HepG2 (cell line): ENCODE data around the gene OAT. TPM values are rescaled to one million over a fixed set of nuclear protein-coding genes. Genes with fewer than 3 reads are reported as not detected.

Experiments
- ATAC-seq: fragments of 200-7000 bp; cut with Tn5 transposase; 3 replicates; pipeline ENCODE4 v1.9.1; 2020; ENCODE audit warnings: mild to moderate bottlenecking, moderate library complexity
- BruUV-seq: library from RNA; stranded (reverse); fragments of 400-500 nt; replicated peaks from 2 replicates; lab custom pipeline; 2021; lab: Mats Ljungman, UMichigan
- CTCF ChIA-PET: fragments of 300-600 bp; formaldehyde crosslinking; extraction: SDS; loops from one replicate; lab custom pipeline; 2021; ENCODE audit warnings: low total read pairs, inconsistent platforms, low intra/inter-chr PET ratio; lab: Yijun Ruan, JAX
- POLR2A ChIA-PET: fragments of 350-600 bp; sonication (Branson Sonifier 250); formaldehyde crosslinking; loops from one replicate; lab custom pipeline; 2020; ENCODE audit warnings: antibody characterized with exemption, inconsistent platforms; lab: Yijun Ruan, JAX
- DNase-seq: peaks from one replicate; pipeline ENCODE4 v3.0.0-alpha.2; 2015; ENCODE audit warnings: low spot score
- FAIRE-seq: peaks from 3 replicates; lab custom pipeline; 2011; peaks lifted over from hg19 to GRCh38; lab: Jason Lieb, UNC
- H2AFZ ChIP-seq: one replicate; pipeline ENCODE4 v1.6.1; 2011; ENCODE audit warnings: low read length, inconsistent platforms
- H3K27ac ChIP-seq: fragments of 300-600 bp; 3 replicates; pipeline ENCODE4 v1.8.0; 2011; ENCODE audit warnings: mixed run types, mild to moderate bottlenecking, mixed read lengths, low read length, inconsistent platforms; ENCODE audit not compliant: insufficient read depth; ENCODE audit errors: extremely low read length
- H3K27me3 ChIP-seq, 2 experiments: fragments of 200-600 bp in 1 of 2; 2 replicates in 1 of 2; 3 replicates in 1 of 2; pipeline versions ENCODE4 v1.6.0 to v1.8.0; 2011; ENCODE audit warnings: low read length in 2 of 2, mild to moderate bottlenecking in 2 of 2, moderate library complexity in 2 of 2, inconsistent platforms in 1 of 2; ENCODE audit not compliant: insufficient read depth in 2 of 2, control insufficient read depth in 1 of 2
- H3K36me3 ChIP-seq, 2 experiments: fragments of 200-600 bp in 1 of 2; replicated peaks in 1 of 2; 2 replicates in 1 of 2; 3 replicates in 1 of 2; pipeline versions ENCODE4 v1.5.1 to v1.8.0; 2011; ENCODE audit warnings: low read length in 2 of 2, inconsistent platforms in 1 of 2; ENCODE audit not compliant: insufficient read depth in 2 of 2, control insufficient read depth in 1 of 2
- H3K4me1 ChIP-seq: 2 replicates; pipeline ENCODE4 v1.5.1; 2012; ENCODE audit warnings: low read length, inconsistent platforms; ENCODE audit not compliant: insufficient read depth
- H3K4me2 ChIP-seq: 2 replicates; pipeline ENCODE4 v1.6.0; 2011; ENCODE audit warnings: low read depth, low read length, inconsistent platforms
- H3K4me3 ChIP-seq, 3 experiments: fragments of 200-600 bp in 1 of 3; sonication (generic), shearing (Covaris generic) in 1 of 3; replicated peaks in 1 of 3; 2 replicates each; pipeline ENCODE4 v1.5.1; 2011 to 2016; ENCODE audit warnings: low read length in 3 of 3, inconsistent platforms in 2 of 3, low read depth in 2 of 3, mild to moderate bottlenecking in 2 of 3, control low read depth in 1 of 3, mixed read lengths in 1 of 3; ENCODE audit not compliant: insufficient read depth in 1 of 3
- H3K79me2 ChIP-seq: one replicate; pipeline ENCODE4 v1.6.1; 2011; ENCODE audit warnings: low read length, inconsistent platforms; ENCODE audit not compliant: insufficient read depth
- H3K9ac ChIP-seq: 2 replicates; pipeline ENCODE4 v1.6.0; 2011; ENCODE audit warnings: mild to moderate bottlenecking, low read depth, low read length, inconsistent platforms; ENCODE audit not compliant: insufficient read depth
- H3K9me3 ChIP-seq: 2 replicates; pipeline ENCODE4 v1.5.1; 2012; ENCODE audit warnings: mild to moderate bottlenecking, low read length
- H4K20me1 ChIP-seq: 2 replicates; pipeline ENCODE4 v1.6.0; 2011; ENCODE audit warnings: inconsistent platforms, mild to moderate bottlenecking, low read length, moderate library complexity; ENCODE audit not compliant: insufficient read depth
- AGO1 ChIP-seq: fragments of 200-400 bp; formaldehyde crosslinking; IDR thresholded peaks from 2 replicates; pipeline ENCODE4 v1.6.1; 2017; ENCODE audit warnings: mild to moderate bottlenecking, low read depth, low read length, moderate library complexity; ENCODE audit not compliant: poor library complexity, severe bottlenecking
- ATAD3A ChIP-seq: sonication (generic); formaldehyde crosslinking; IDR thresholded peaks from 2 replicates; pipeline ENCODE4 v1.4.0; 2020; ENCODE audit warnings: missing genetic modification reagents
- FIP1L1 ChIP-seq: fragments of 200-400 bp; formaldehyde crosslinking; IDR thresholded peaks from 2 replicates; pipeline ENCODE4 v1.6.1; 2018; ENCODE audit warnings: low read depth, mild to moderate bottlenecking, low read length, moderate library complexity, borderline replicate concordance; ENCODE audit not compliant: insufficient read depth
- GABPA ChIP-seq, 2 experiments: IDR thresholded peaks; 2 replicates each; pipeline ENCODE4 v1.6.1; 2011 to 2016; ENCODE audit warnings: low read depth in 2 of 2, low read length in 1 of 2, missing biosample characterization in 1 of 2, missing genetic modification characterization in 1 of 2
- HNRNPLL ChIP-seq: fragments of 200-400 bp; formaldehyde crosslinking; IDR thresholded peaks from 2 replicates; pipeline ENCODE4 v1.6.1; 2017; ENCODE audit warnings: mild to moderate bottlenecking, low read depth, low read length; ENCODE audit not compliant: poor library complexity, severe bottlenecking
- KDM3A ChIP-seq: IDR thresholded peaks from 2 replicates; pipeline ENCODE4 v1.6.1; 2018; ENCODE audit warnings: low read depth, missing compliant biosample characterization
- MBD4 ChIP-seq: IDR thresholded peaks from 2 replicates; pipeline ENCODE4 v1.6.1; 2012; ENCODE audit warnings: low read length, inconsistent platforms, borderline replicate concordance
- MED13 ChIP-seq: sonication (generic); formaldehyde crosslinking; IDR thresholded peaks from 2 replicates; pipeline ENCODE4 v1.5.0; 2020; ENCODE audit warnings: missing genetic modification reagents
- RFX3 ChIP-seq: IDR thresholded peaks from 2 replicates; pipeline ENCODE4 v1.6.1; 2016; ENCODE audit warnings: missing biosample characterization, missing genetic modification reagents
- STAG1 ChIP-seq: sonication (generic); formaldehyde crosslinking; IDR thresholded peaks from 2 replicates; pipeline ENCODE4 v1.4.0; 2020; ENCODE audit warnings: missing genetic modification reagents
- TCF7 ChIP-seq: sonication (generic); IDR thresholded peaks from 2 replicates; pipeline ENCODE4 v1.6.1; 2016; ENCODE audit warnings: antibody characterized with exemption, low read depth
- USF2 ChIP-seq, 2 experiments: sonication (generic) in 1 of 2; formaldehyde crosslinking in 1 of 2; IDR thresholded peaks; 2 replicates each; pipeline versions ENCODE4 v1.5.1 to v1.6.1; 2011 to 2020; ENCODE audit warnings: borderline replicate concordance in 1 of 2, low read depth in 1 of 2, low read length in 1 of 2, mild to moderate bottlenecking in 1 of 2, missing genetic modification reagents in 1 of 2, moderate library complexity in 1 of 2
- ZBTB7A ChIP-seq: sonication (generic); formaldehyde crosslinking; IDR thresholded peaks from 2 replicates; pipeline ENCODE4 v1.8.0; 2022; ENCODE audit warnings: mild to moderate bottlenecking, missing genetic modification reagents
- ZNF234 ChIP-seq: sonication (generic); formaldehyde crosslinking; conservative IDR thresholded peaks from 2 replicates; pipeline ENCODE4 v1.5.1; 2020; ENCODE audit warnings: mild to moderate bottlenecking, missing genetic modification reagents
- ZNF317 ChIP-seq: sonication (generic); formaldehyde crosslinking; IDR thresholded peaks from 2 replicates; pipeline ENCODE4 v1.5.0; 2020; ENCODE audit warnings: mild to moderate bottlenecking, missing genetic modification reagents
- ZNF496 ChIP-seq: sonication (generic); formaldehyde crosslinking; IDR thresholded peaks from 2 replicates; pipeline ENCODE4 v1.8.1; 2023; ENCODE audit warnings: mild to moderate bottlenecking, moderate library complexity, missing genetic modification reagents; ENCODE audit not compliant: insufficient replicate concordance
- ZNF672 ChIP-seq: sonication (generic); formaldehyde crosslinking; IDR thresholded peaks from 2 replicates; pipeline ENCODE4 v1.8.1; 2022; ENCODE audit warnings: missing genetic modification reagents
- WGBS: methylation state at CpG from one replicate; pipeline ENCODE4 v1.1.6; 2017; ENCODE audit warnings: low lambda C conversion rate; 5-methylcytosine and 5-hydroxymethylcytosine counted together
- in situ Hi-C: cut with HindIII; loops from 2 replicates; pipeline ENCODE4 v1.10.0; 2017; ENCODE audit warnings: low pct_unique_long_range_greater_than_20kb; ENCODE audit not compliant: extremely low pct_ligation_motif_present
- intact Hi-C: fragments of 100-400 bp; cut with micrococcal nuclease; formaldehyde crosslinking; loops from one replicate; pipeline ENCODE4 v1.10.0; 2022; ENCODE audit not compliant: unreplicated experiment
- polyA plus RNA-seq, 8 experiments: library from polyadenylated mRNA; depleted of rRNA in 3 of 8; stranded (reverse) in 7 of 8; unstranded in 1 of 8; fragments of >200 nt; fragmentation: Illumina TruSeq in 4 of 8; extraction: Trizol in 4 of 8; gene quantifications; 2 replicates each; pipeline versions ENCODE4 v1.2.1 to v1.2.3, GENCODE V29; 2011 to 2016; ENCODE audit warnings: low read depth in 4 of 8, missing spikeins in 1 of 8, mixed read lengths in 1 of 8; ENCODE audit not compliant: insufficient read depth in 1 of 8
- total RNA-seq, 5 experiments: library from RNA; depleted of rRNA; stranded (reverse); fragments of >200 nt; fragmentation: Illumina TruSeq; extraction: Trizol; gene quantifications; 2 replicates each; pipeline ENCODE4 v1.2.3, GENCODE V29; 2016; ENCODE audit warnings: low read depth in 1 of 5

Gene OAT
- total and polyA plus RNA-seq, 2 of the 13 experiments (the other 11 are each of a cell fraction or from before 2014, with no cell fraction given): 87.8 to 96.7 TPM

- ChIA-PET POLR2A (no interaction called here), CTCF (no interaction called here)
- in situ Hi-C loops (no loop called here), intact Hi-C loops (no loop called here)
- H3K36me3 ChIP-seq: no peaks in the 10 kb centered on the region
- H3K79me2 ChIP-seq: no peaks in the 10 kb centered on the region
- ATAC-seq (no peak), DNase-seq (no peak), FAIRE-seq (no peak)
- WGBS: 15% methylated on average over 5 of the region's 8 CpGs
- BruUV-seq: no TSS peak
- H2AFZ ChIP-seq: no peak overlapping the region
- H3K4me1 ChIP-seq: peaks cover 11% of the 10 kb centered on the region
- H4K20me1 ChIP-seq: no peaks in the 10 kb centered on the region
- H3K27ac ChIP-seq: no peak overlapping the region
- H3K27me3 ChIP-seq: peaks cover 5 to 50% of the 10 kb centered on the region in 2 experiments
- no peaks in the 10 kb centered on the region for H3K9me3 ChIP-seq
- H3K9ac ChIP-seq: no peak overlapping the region
- no peak overlapping the region for H3K4me3 ChIP-seq
- TF ChIP-seq ATAD3A (CRISPR knock-in tag) (no peak), AGO1 (no peak), FIP1L1 (no peak)
- H3K4me2 ChIP-seq: no peak overlapping the region
Measured at GRCh38 chr10:124377101-124377500, 41.6 kb downstream of the OAT start.

- BruUV-seq: no TSS peak
- intact Hi-C loops: no loop called here
- ATAC-seq (no peak), DNase-seq (no peak)
- Histone ChIP-seq H2AFZ (no peak overlapping the region), H3K4me3 (no peak overlapping the region), H3K79me2 (no peaks in the 10 kb centered on the region), H3K4me2 (no peak overlapping the region), H3K4me1 (peaks cover 9% of the 10 kb centered on the region), H4K20me1 (no peaks in the 10 kb centered on the region), H3K9ac (no peak overlapping the region)
- CTCF ChIA-PET: no interaction called here
- in situ Hi-C loops: no loop called here
- WGBS: 49% methylated on average over 9 of the region's 9 CpGs
- TF ChIP-seq MBD4: no peak
- TF ChIP-seq ZNF672 (CRISPR knock-in tag): no peak
- TF ChIP-seq GABPA (IDR thresholded peaks at IDR 0.05; ENCODE audit: low read depth, low read length): no peak
- TF ChIP-seq GABPA (CRISPR knock-in tag; IDR thresholded peaks at IDR 0.05; ENCODE audit: low read depth): no peak
- no peak for TF ChIP-seq MED13 (CRISPR knock-in tag)
- no peak for TF ChIP-seq ZNF317 (CRISPR knock-in tag)
- TF ChIP-seq ZNF234 (CRISPR knock-in tag): no peak
- TF ChIP-seq USF2 (IDR thresholded peaks at IDR 0.05; ENCODE audit: low read depth, low read length): no peak
- TF ChIP-seq USF2 (CRISPR knock-in tag; IDR thresholded peaks at IDR 0.05; ENCODE audit: borderline replicate concordance): no peak
- TF ChIP-seq RFX3 (CRISPR knock-in tag): no peak
- no peak for TF ChIP-seq HNRNPLL
- TF ChIP-seq ZNF496 (CRISPR knock-in tag): no peak
- TF ChIP-seq KDM3A (CRISPR knock-in tag): no peak
- no peak for TF ChIP-seq STAG1 (CRISPR knock-in tag)
- no peak for TF ChIP-seq TCF7
- no peak for TF ChIP-seq ZBTB7A
- TF ChIP-seq, all 625 proteins: peak for 0
- no peaks in the 10 kb centered on the region for H3K36me3 ChIP-seq
- peaks cover 5 to 52% of the 10 kb centered on the region in 2 experiments for H3K27me3 ChIP-seq
- H3K27ac ChIP-seq: no peak overlapping the region
- FAIRE-seq: no peak
- no peaks in the 10 kb centered on the region for H3K9me3 ChIP-seq
- POLR2A ChIA-PET: no interaction called here
Measured at GRCh38 chr10:124376411-124376810, 42.3 kb downstream of the OAT start.
